Prostate gland (tissue), 2 donors: Measurements from ENCODE around the gene MCM7. TPM values are rescaled to one million over a fixed set of nuclear protein-coding genes. Genes with fewer than 3 reads are reported as not detected.
"Not testable (repeated sequence)": the region's sequence is repeated elsewhere in the genome, so short reads cannot be mapped to it uniquely, and the experiment has no call there.

Source experiments
- DNase-seq: peaks from one replicate; pipeline ENCODE4 v3.0.0-alpha.2; 2019; ENCODE audit warnings: low spot score
- H3K27ac ChIP-seq, 2 donors: fragments of 200-600 bp; sonication (generic); 2 replicates each; pipeline ENCODE4 v1.5.1; 2017 to 2019
- H3K27me3 ChIP-seq: fragments of 200-600 bp; sonication (generic); replicated peaks from 2 replicates; pipeline ENCODE4 v1.5.1; 2019; ENCODE audit not compliant: insufficient read depth
- H3K36me3 ChIP-seq, 2 donors: fragments of 200-600 bp; sonication (generic); 1 replicate in 1 of 2; 2 replicates in 1 of 2; pipeline versions ENCODE4 v1.5.1 to v1.8.1; 2017 to 2019
- H3K4me1 ChIP-seq: fragments of 200-600 bp; sonication (generic); replicated peaks from 2 replicates; pipeline ENCODE4 v1.5.1; 2019
- H3K4me3 ChIP-seq, 2 donors: fragments of 200-600 bp; sonication (generic); 2 replicates each; pipeline ENCODE4 v1.5.1; 2017 to 2019
- H3K9me3 ChIP-seq: fragments of 200-600 bp; sonication (generic); 2 replicates; pipeline ENCODE4 v1.5.1; 2017
- POLR2A ChIP-seq: fragments of 450-650 bp; IDR thresholded peaks from one replicate; pipeline ENCODE4 v1.6.1; 2016; ENCODE audit warnings: antibody characterized with exemption, mild to moderate bottlenecking
- POLR2AphosphoS5 ChIP-seq: sonication (generic); formaldehyde crosslinking; IDR thresholded peaks from one replicate; pipeline ENCODE4 v1.6.1; 2017; ENCODE audit warnings: antibody characterized with exemption
- WGBS: methylation state at CpG from one replicate; pipeline ENCODE4 v1.1.5; 2018; 5-methylcytosine and 5-hydroxymethylcytosine counted together
- intact Hi-C: fragments of 100-400 bp; cut with DNase I; formaldehyde crosslinking; loops from one replicate; pipeline ENCODE4 v1.14.2; 2022
- total RNA-seq, 2 donors: library from RNA; depleted of rRNA; stranded (reverse); fragments of >200 nt; gene quantifications; one replicate each; pipeline ENCODE4 v1.1.0, GENCODE V29; 2016
- TF ChIP-seq, protein P1 (sequence below), 4 experiments: fragments of 200-600 bp in 2 of 4; fragments of 450-650 bp in 2 of 4; sonication (generic) in 2 of 4; IDR thresholded peaks; 1 replicate in 3 of 4; 2 replicates in 1 of 4; pipeline ENCODE4 v1.5.1; 2016 to 2019; ENCODE audit warnings: antibody characterized with exemption in 4 of 4, mild to moderate bottlenecking in 2 of 4, moderate library complexity in 2 of 4

Gene MCM7
- total RNA-seq, 2 donors from 2014 or later: 47.5 to 68.7 TPM

DNA sequence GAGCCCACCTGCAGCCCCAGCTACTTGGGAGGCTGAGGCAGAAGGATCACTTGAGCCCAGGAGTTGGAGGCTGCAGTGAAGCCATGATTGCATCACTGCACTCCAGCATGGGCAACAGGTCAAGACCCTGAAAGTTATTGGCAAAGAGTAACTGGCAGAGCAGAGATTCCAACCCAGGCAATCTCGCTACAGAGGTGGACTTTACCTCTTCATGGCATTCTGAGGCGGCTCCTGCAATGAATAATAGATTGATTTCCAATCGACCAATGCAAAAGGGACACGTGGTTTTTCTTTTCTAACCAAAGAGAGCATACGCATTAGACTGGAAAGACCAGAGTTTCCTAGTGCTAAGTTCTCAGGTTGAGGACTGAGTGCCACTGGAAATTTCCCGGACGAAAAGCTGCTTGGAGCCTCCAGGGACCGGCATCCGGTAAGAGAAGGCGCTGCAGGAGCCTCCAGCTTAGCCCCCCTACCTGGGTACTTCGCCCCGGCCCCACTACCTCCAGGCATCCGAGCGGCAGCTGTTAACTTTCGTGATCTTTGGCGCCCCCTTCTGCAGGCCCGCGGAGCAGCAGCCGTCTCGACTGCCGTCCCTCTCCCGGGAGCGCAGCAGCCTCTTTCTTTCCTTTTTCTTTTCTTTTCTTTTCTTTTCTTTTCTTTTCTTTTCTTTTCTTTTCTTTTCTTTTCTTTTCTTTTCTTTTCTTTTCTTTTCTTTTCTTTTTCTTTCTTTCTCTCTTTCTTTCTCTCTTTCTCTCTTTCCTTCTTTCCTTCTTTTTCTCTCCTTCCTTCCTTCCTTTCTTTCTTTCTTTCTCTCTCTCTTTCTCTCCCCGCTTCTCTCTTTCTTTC, 29.6 kb upstream of the MCM7 start:
- intact Hi-C loops: loop anchor here (5.0 kb wide), 1 partner anchor 91 kb away; no protein-coding TSS in a partner anchor
- Histone ChIP-seq H3K4me3 (peak overlapping the region in 1 of 2 donors; percentile 10), H3K4me1 (no peaks in the 10 kb centered on the region), H3K27ac (no peak overlapping the region), H3K36me3 (no peaks in the 10 kb centered on the region), H3K27me3 (no peaks in the 10 kb centered on the region), H3K9me3 (no peaks in the 10 kb centered on the region)
- TF ChIP-seq, protein P1, sequence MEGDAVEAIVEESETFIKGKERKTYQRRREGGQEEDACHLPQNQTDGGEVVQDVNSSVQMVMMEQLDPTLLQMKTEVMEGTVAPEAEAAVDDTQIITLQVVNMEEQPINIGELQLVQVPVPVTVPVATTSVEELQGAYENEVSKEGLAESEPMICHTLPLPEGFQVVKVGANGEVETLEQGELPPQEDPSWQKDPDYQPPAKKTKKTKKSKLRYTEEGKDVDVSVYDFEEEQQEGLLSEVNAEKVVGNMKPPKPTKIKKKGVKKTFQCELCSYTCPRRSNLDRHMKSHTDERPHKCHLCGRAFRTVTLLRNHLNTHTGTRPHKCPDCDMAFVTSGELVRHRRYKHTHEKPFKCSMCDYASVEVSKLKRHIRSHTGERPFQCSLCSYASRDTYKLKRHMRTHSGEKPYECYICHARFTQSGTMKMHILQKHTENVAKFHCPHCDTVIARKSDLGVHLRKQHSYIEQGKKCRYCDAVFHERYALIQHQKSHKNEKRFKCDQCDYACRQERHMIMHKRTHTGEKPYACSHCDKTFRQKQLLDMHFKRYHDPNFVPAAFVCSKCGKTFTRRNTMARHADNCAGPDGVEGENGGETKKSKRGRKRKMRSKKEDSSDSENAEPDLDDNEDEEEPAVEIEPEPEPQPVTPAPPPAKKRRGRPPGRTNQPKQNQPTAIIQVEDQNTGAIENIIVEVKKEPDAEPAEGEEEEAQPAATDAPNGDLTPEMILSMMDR (IDR thresholded peaks at IDR 0.05): peak; percentile 50 to 81 (median 70)
- TF ChIP-seq POLR2AphosphoS5 (peak; percentile 55), POLR2A (no peak)
- DNase-seq: peak; percentile 66
- 14% methylated on average over 24 of the region's 24 CpGs for WGBS

DNA sequence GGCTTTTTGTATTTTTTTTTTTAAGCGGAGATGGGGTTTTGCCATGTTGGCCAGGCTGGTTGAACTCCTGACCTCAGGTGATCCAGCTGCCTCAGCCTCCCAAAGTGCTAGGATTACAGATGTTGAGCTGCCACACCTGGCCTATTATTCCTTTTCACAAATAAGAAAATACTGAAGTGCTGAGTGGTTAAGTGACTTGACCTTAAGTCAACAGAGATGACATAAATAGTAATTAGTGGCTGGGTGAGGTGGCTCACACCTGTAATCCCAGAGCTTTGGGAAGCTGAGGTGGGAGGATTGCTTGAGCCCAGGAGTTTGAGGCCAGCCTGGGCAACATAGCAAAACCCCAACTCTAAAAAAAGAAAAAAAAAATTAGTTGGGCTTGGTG, 29.0 kb upstream of the MCM7 start:
- WGBS: 80% methylated on average over 1 of the region's 1 CpG
- H3K36me3 ChIP-seq, H3K9me3 ChIP-seq, DNase-seq, H3K4me3 ChIP-seq, H3K27me3 ChIP-seq, H3K27ac ChIP-seq, H3K4me1 ChIP-seq: not testable (repeated sequence)
- intact Hi-C loops: loop anchor here (5.0 kb wide), 1 partner anchor 92 kb away; no protein-coding TSS in a partner anchor

DNA sequence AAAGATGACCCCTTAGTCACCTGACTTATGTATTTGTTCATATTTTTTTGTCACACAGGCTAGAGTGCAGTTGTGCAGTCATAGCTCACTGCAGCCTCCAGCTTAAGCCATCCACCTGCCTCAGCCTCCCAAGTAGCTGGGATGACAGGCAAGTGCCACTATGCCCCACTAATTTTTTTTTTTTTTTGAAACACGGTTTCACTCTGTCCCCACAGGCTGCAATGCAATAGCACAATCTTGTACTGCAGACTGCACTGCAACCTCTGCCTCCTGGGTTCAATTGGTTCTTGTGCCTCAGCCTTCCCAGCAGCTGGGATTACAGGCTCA, 27.4 kb upstream of the MCM7 start:
- 52% methylated on average over 1 of the region's 1 CpG for WGBS
- no peak for DNase-seq
- intact Hi-C loops: loop anchor here (5.0 to 10.0 kb wide), 3 partner anchors 41 to 216 kb away; partner anchors contain the start of gene COPS6
- Histone ChIP-seq H3K4me1 (no peaks in the 10 kb centered on the region), H3K27ac (no peak overlapping the region), H3K36me3 (no peaks in the 10 kb centered on the region), H3K4me3 (no peak overlapping the region), H3K27me3 (no peaks in the 10 kb centered on the region), H3K9me3 (no peaks in the 10 kb centered on the region)
- TF ChIP-seq POLR2A: no peak

DNA sequence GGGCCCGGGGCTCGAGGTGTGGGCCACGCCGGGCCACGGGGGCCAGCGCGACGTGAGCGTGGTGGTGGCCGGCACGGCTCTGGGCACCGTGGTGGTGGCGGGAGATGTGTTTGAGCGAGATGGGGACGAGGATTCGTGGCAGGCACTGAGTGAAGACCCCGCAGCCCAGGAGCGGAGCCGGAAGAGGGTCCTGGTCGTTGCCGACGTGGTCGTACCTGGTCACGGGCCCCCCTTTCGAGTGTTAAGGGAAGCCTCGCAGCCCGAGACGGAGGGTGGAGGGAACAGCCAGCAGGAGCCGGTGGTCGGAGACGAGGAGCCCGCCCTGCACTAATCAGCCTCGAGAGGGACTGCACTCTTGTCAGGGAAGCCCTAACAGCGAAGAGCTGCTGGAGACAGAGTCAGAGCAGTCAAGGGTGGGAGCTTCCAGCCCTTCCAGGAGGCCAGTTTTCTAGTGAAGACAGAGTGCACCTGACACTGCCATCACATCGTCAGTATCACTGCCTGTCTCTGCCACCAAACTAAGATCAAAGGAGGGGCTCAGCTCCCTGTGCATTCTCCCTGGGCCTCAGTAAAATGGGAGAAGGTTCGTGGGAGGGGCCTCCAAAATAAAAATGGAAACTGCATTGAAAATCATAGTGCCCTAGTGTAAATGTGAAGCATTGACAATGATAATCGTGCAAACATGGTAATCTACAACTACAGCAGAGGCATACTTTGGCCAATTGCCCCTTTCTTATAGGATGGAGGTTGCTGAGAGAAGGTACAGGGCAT, 26.9 kb upstream of the MCM7 start:
- DNase-seq: no peak
- H3K36me3 ChIP-seq: no peaks in the 10 kb centered on the region
- no peaks in the 10 kb centered on the region for H3K9me3 ChIP-seq
- H3K4me1 ChIP-seq: no peaks in the 10 kb centered on the region
- no peaks in the 10 kb centered on the region for H3K27me3 ChIP-seq
- peak overlapping the region; percentile 96 to 98 for H3K27ac ChIP-seq
- TF ChIP-seq, protein P1 (IDR thresholded peaks at IDR 0.05): no peak
- TF ChIP-seq POLR2AphosphoS5 (no peak), POLR2A (no peak)
- intact Hi-C loops: loop anchor here (5.0 to 10.0 kb wide), 3 partner anchors 41 to 217 kb away; partner anchors contain the start of gene COPS6
- 4% methylated on average over 37 of the region's 37 CpGs for WGBS
- peak overlapping the region; percentile 76 to 86 for H3K4me3 ChIP-seq

DNA sequence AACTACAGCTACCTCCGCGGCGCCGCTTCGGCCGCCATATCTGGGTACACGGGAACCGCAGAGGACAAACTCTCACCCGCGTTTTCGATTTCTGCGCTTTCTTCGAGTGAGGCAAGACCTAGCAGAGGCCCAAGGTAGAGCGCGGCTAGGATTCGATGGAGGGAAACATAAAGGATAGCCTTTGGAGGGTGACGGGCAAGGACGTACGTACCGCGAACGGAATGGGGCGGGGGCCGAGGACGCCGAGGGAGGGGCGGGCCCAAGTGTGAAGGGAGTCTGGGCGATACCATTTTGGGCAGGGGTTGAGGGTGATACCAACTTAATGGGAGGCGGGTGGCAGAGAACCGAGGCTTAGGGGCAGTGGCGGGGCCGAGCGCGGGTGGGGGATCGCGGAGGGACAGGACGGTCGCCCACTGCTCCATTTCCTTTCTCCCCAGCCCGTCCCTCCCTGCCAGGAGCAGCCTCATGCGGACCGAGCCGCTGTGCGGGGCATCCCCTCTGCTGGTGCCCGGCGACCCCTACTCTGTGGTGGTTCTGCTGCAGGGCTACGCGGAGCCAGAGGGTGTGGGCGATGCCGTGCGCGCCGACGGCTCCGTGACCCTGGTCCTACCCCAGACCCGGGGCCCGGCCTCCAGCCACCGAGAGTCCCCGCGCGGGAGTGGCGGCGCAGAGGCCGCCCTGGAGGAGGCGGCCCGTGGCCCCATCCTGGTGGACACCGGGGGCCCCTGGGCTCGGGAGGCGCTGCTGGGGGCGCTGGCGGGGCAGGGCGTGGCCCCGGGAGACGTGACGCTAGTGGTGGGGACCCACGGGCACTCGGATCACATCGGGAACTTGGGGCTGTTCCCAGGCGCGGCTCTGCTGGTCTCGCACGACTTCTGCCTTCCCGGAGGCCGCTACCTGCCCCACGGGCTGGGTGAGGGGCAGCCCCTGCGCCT, 26.0 kb upstream of the MCM7 start, which contains the start of gene MBLAC1:
TSS of gene MBLAC1 (plus strand) at position 37 of the 935 bp plus-strand sequence. CDS start at position 466, 429 bp downstream.
- H3K4me1 ChIP-seq: no peaks in the 10 kb centered on the region
- H3K27me3 ChIP-seq: no peaks in the 10 kb centered on the region
- H3K9me3 ChIP-seq: no peaks in the 10 kb centered on the region
- WGBS: under 1% methylated on average over 60 of the region's 85 CpGs
- no peaks in the 10 kb centered on the region for H3K36me3 ChIP-seq
- H3K4me3 ChIP-seq: peak within 1 kb of the TSS; percentile 76 to 86
- peak within 1 kb of the TSS; percentile 96 to 98 for H3K27ac ChIP-seq
- TF ChIP-seq, protein P1 (IDR thresholded peaks at IDR 0.05): no peak
- TF ChIP-seq POLR2AphosphoS5: peak; percentile 86
- TF ChIP-seq POLR2A: no peak
- peak; percentile 89 for DNase-seq
- intact Hi-C loops: loop anchor here (5.0 to 10.0 kb wide), 3 partner anchors 40 to 218 kb away; partner anchors contain the start of gene COPS6
